Rectal smooth muscle tissue (tissue), 1 donor: ENCODE data around the gene SLC39A2.
"Not testable (repeated sequence)": the region's sequence is repeated elsewhere in the genome, so short reads cannot be mapped to it uniquely, and the experiment has no call there.

Source experiments
- H3K27ac ChIP-seq: one replicate; pipeline ENCODE4 v1.7.0; 2013; ENCODE audit warnings: low read depth, low read length, inconsistent platforms
- H3K27me3 ChIP-seq: one replicate; pipeline ENCODE4 v1.7.0; 2013; ENCODE audit warnings: low read length; ENCODE audit not compliant: control insufficient read depth, insufficient read depth
- H3K36me3 ChIP-seq: one replicate; pipeline ENCODE4 v1.7.0; 2013; ENCODE audit warnings: low read length; ENCODE audit not compliant: control insufficient read depth, insufficient read depth
- H3K4me1 ChIP-seq: one replicate; pipeline ENCODE4 v1.7.0; 2013; ENCODE audit warnings: low read length; ENCODE audit not compliant: control insufficient read depth, insufficient read depth
- H3K4me3 ChIP-seq: one replicate; pipeline ENCODE4 v1.7.0; 2013; ENCODE audit warnings: low read length
- H3K9ac ChIP-seq: one replicate; pipeline ENCODE4 v1.7.0; 2013; ENCODE audit warnings: low read length

SLC39A2 gene, protein sequence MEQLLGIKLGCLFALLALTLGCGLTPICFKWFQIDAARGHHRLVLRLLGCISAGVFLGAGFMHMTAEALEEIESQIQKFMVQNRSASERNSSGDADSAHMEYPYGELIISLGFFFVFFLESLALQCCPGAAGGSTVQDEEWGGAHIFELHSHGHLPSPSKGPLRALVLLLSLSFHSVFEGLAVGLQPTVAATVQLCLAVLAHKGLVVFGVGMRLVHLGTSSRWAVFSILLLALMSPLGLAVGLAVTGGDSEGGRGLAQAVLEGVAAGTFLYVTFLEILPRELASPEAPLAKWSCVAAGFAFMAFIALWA

DNA sequence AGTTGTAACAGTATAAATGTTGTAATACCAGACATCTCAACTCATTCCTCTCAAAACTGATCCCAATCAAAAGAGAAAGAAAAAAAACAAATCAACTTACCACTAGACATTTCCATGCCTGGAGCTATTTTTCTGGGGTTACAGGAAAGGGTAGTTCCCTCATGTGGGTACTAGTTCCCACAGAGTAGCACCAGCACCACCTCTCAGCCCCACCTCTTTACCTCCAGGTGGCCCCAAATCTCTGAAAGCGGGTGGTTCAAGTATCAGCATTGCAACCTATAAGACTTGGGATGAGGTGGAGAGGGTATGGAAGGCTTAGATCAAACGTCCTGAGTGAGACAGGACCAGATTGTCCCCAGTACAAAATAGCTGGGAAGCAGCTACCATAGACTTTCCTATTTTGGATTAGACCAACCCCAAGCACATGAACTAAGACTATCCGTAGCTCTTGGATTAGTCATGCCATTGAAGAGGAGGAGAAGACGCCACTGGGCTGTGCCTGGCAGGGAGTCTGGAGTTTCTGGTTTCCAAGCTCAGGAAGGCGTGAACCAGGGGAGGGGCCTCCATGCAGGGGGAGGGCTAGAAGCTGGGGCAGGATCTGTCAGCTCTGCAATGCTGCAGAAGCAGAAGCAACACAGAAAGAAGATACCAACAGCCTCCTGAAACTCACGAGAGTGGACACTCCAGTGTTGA, at the start of gene SLC39A2:
Gene SLC39A2, plus strand, starts transcription at position 620 of the 693 bp plus-strand sequence. CDS start 154 bp downstream, outside the sequence.
- Histone ChIP-seq H3K27me3 (no peaks in the 10 kb centered on the region), H3K9ac (no peak within 1 kb of the TSS), H3K27ac (no peak within 1 kb of the TSS)

DNA sequence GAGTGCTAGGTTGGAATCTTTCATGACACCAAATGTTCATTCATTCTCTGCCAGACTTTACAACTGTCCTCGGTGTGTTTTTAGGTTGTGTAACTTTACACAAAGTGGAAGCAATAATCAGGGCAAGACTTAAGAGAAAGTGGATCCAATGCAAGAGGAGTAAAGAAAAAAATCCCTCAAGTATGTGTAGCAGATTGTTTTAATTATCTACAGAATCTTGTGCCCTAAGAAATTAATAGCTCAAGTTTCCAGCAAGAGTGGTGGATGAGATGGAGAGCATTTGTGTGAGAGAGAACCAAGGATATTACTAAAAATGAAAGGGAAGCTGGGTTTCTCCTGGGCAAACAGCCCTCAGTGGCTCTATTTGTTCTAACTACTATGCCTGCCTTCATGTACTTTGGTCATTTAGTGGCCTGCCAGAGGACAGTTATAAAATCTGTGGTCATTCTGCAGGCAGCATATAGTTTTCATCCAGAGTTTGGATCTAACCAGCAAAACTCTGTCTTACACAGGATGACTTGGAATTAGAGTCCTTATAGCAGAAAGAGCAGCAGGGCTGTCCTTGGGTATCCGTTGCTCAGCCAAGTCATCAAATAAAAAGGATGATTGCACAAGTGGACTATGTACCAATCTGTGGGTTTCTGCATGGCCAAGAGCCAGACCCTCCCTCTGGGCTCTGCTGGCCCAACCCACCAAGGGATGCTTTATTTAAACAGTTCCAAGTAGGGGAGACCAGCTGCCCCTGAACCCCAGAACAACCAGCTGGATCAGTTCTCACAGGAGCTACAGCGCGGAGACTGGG, 44.2 kb upstream of the SLC39A2 start, which contains the start of gene RNASE2:
Gene RNASE2, plus strand, starts transcription at position 752 of the 802 bp plus-strand sequence. CDS start 285 bp downstream, outside the sequence.
- H3K9ac ChIP-seq, H3K27me3 ChIP-seq, H3K4me1 ChIP-seq, H3K36me3 ChIP-seq, H3K4me3 ChIP-seq, H3K27ac ChIP-seq: not testable (repeated sequence)

More for the DNA sequence above, at the start of gene SLC39A2:
- peaks cover 23% of the 10 kb centered on the region for H3K36me3 ChIP-seq
- H3K4me1 ChIP-seq, result no peaks in the 10 kb centered on the region
- H3K4me3 ChIP-seq, result no peak within 1 kb of the TSS

DNA sequence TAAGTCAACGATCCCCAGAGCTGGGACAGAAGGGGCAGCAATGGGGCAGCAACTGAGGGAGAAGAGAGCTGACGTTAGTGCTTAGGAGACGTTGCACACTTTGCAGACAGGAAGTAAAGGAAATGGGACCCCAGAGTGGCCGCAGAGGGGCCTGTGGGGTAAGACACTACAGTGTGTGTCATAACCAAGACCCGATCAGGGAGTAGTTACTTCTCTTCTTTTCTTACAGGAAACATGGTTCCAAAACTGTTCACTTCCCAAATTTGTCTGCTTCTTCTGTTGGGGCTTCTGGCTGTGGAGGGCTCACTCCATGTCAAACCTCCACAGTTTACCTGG, 43.6 kb upstream of the SLC39A2 start:
- H3K36me3 ChIP-seq, H3K27me3 ChIP-seq, H3K9ac ChIP-seq, H3K27ac ChIP-seq, H3K4me3 ChIP-seq, H3K4me1 ChIP-seq: not testable (repeated sequence)

DNA sequence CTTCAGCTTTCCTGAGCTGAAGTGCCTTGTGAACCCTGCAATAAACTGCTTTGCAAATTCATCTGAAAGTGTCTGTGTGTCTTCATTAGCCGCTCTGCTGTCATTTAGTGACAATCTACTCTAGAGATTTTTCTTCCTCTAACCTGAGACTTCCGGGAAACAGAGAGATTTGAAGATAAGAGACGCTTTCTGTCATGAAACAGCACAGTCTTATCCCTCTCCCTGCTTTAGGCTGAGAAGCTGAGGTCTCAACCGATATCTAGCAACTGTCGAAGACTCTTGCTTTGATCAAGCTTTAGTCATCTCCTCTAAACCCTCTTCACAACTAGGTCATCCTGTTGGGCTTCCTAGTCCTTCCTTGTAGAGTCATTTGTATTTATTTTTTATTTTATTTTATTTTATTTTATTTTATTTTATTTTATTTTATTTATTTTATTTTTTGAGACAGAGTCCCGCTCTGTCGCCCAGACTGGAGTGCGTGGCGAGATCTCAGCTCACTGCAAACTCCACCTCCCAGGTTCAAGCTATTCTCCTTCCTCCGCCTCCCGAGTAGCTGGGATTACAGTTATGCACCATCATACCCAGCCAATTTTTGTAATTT, 42.6 kb upstream of the SLC39A2 start:
- Histone ChIP-seq H3K27ac (no peak overlapping the region), H3K36me3 (no peaks in the 10 kb centered on the region), H3K9ac (no peak overlapping the region), H3K4me1 (no peaks in the 10 kb centered on the region), H3K4me3 (no peak overlapping the region), H3K27me3 (no peaks in the 10 kb centered on the region)

DNA sequence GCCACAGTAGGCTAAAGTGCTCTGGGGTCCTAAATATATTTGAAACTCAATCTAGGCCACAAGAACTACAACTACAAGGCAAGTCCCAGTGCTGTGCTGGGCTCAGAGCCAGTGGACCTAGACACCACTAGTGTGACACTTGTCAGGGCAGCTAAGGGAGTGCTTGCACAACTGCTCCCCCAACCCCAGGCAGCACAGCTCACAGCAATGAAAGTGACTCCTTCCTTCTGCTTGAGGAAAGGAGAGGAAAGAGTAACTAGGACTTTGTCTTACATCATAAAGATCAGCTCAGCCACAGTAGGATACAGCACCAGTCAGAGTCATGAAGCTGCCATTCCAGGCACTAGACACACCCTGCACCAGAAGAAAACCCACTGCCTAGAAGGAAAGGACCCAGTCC, 40.1 kb upstream of the SLC39A2 start:
- H3K27me3 ChIP-seq, H3K4me3 ChIP-seq, H3K9ac ChIP-seq, H3K4me1 ChIP-seq, H3K27ac ChIP-seq, H3K36me3 ChIP-seq: not testable (repeated sequence)

DNA sequence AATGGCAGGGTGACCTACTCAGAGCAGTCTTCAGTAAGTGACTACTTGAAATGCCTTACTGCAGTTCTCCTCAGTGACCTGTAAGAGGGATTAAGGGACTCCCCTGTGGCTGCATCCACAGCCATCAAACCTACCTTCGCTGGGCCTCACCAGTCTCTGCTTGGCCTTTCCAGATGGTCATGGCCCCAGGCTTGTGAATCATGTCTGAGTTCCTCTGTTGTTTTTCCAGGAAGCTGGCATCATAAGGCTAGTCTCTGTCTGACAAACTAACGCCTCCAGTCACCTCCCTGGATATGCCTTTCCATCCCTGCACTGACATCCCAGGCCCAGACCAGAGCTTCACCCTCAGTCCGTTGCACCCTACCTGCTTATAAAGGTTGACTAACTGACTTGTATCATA, 29.8 kb upstream of the SLC39A2 start:
- H3K9ac ChIP-seq, result no peak overlapping the region
- H3K4me1 ChIP-seq, result peaks cover 5% of the 10 kb centered on the region
- H3K4me3 ChIP-seq, result no peak overlapping the region
- H3K27me3 ChIP-seq, result no peaks in the 10 kb centered on the region
- no peaks in the 10 kb centered on the region for H3K36me3 ChIP-seq
- no peak overlapping the region for H3K27ac ChIP-seq

DNA sequence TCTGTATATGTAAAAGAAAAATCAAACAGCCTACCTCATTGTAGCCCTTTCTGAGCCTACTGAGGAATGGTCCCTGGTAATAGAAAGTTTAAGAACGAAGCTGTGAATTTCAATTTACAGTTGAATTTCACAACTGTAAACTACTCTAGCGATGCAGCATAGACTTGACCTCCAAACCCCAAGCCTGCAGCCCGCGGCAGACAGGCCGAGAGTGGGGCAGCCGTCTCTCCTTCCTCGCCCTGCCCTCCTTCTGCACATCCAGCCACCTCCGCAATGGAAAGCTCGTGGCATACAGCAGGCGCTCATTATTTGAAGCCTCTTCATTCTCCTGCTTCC, 28.5 kb upstream of the SLC39A2 start:
- H3K9ac ChIP-seq, result no peak overlapping the region
- H3K27me3 ChIP-seq, result no peaks in the 10 kb centered on the region
- peak overlapping the region; percentile 84 for H3K4me3 ChIP-seq
- peaks cover 5% of the 10 kb centered on the region for H3K4me1 ChIP-seq
- no peaks in the 10 kb centered on the region for H3K36me3 ChIP-seq
- H3K27ac ChIP-seq, result peak overlapping the region; percentile 63

DNA sequence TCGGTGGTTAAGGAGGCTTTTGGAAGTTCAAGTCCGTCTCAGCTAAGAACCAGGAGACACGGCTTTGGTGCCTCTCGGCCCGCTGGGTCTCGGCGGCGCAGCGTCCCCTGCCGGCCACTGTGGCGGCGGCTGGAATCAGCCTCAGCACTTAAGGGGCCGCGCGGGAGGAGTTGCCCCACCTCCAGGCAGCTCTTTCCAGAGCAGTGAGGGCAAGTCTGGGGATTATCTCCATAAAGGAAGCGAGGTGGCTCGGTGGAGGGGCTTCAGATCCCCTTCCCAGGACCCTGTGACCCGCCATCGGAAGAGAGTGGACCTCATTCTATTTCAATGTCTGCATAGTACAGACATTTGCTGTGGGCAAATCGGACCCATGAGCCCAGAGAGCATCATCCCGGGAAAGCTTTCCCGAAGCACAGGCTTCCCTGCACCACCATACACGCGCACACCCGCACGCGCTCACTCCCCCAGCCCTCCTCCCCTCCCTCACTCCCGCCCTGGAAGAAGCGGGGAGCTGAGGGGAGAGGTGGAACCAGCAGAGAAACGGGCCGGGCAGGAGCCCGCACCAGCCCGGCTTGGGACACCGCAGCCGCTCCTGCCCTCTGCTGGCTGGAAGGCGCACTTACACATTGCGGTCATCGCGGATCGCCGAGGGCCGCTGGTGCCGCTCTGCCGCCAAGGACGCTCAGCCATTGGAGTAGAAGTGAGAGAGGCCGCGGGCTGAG, 27.9 kb upstream of the SLC39A2 start:
- no peaks in the 10 kb centered on the region for H3K36me3 ChIP-seq
- H3K4me3 ChIP-seq, result peak overlapping the region; percentile 84
- no peaks in the 10 kb centered on the region for H3K27me3 ChIP-seq
- H3K4me1 ChIP-seq, result peaks cover 5% of the 10 kb centered on the region
- H3K9ac ChIP-seq, result no peak overlapping the region
- H3K27ac ChIP-seq, result peak overlapping the region; percentile 63

DNA sequence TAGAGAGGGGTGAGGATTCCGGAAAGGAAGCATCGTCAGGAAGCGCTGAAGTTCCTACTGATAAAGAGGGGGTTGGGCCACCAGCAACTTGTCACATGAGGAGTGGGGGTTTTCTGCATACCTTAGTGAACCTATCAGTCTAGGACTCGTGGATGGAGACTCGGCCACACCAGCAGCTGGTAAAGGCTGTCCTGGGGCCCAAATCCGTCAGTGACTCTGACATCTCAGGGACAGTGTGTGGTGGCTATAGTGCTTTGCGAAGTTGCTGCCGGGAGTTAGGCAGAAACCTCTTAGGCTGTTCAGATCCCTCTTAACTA, 27.4 kb upstream of the SLC39A2 start:
- no peak overlapping the region for H3K9ac ChIP-seq
- H3K27me3 ChIP-seq, result no peaks in the 10 kb centered on the region
- peak overlapping the region; percentile 84 for H3K4me3 ChIP-seq
- H3K27ac ChIP-seq, result peak overlapping the region; percentile 63
- no peaks in the 10 kb centered on the region for H3K36me3 ChIP-seq
- peaks cover 5% of the 10 kb centered on the region for H3K4me1 ChIP-seq

DNA sequence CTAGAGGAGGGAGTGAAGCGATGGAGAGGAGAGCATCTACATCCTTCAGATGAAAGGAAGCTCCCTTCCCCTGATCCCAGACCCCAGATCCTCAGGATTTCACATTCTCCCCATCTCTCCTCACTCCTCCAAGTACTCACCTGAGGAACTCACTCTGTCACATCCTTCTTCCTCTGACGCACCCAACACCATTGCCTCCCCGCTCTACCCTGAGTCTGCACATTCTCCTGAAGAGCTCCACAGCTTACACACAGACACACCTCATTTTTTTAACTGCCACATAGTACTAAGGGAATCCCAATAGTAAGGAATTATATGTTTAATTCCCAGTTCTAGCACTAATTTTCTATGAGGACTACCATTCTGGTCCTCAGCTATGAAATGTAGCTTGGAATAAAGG, 25.6 kb upstream of the SLC39A2 start:
- Histone ChIP-seq H3K27ac (no peak overlapping the region), H3K4me1 (peaks cover 5% of the 10 kb centered on the region), H3K4me3 (no peak overlapping the region), H3K27me3 (no peaks in the 10 kb centered on the region), H3K9ac (no peak overlapping the region), H3K36me3 (no peaks in the 10 kb centered on the region)

DNA sequence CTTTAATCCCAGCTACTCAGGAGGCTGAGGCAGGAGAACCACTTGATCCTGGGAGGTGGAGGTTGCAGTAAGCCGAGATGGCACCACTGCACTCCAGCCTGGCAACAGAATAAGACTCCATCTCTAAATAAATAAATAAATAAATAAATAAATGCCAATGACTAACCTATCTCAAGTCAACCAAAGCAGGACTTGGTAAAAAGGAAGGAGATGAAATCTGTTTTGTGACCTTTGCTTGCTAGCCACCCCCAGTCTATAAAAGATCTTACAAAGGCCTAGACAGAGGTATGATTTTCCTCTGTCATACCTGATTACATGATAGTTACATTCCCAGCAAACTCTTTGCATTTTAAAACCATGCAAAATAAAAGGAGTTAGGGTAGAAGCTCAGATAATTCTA, 22.8 kb upstream of the SLC39A2 start:
- H3K9ac ChIP-seq, result no peak overlapping the region
- no peak overlapping the region for H3K4me3 ChIP-seq
- no peaks in the 10 kb centered on the region for H3K36me3 ChIP-seq
- peaks cover 5% of the 10 kb centered on the region for H3K4me1 ChIP-seq
- H3K27me3 ChIP-seq, result no peaks in the 10 kb centered on the region
- H3K27ac ChIP-seq, result no peak overlapping the region

DNA sequence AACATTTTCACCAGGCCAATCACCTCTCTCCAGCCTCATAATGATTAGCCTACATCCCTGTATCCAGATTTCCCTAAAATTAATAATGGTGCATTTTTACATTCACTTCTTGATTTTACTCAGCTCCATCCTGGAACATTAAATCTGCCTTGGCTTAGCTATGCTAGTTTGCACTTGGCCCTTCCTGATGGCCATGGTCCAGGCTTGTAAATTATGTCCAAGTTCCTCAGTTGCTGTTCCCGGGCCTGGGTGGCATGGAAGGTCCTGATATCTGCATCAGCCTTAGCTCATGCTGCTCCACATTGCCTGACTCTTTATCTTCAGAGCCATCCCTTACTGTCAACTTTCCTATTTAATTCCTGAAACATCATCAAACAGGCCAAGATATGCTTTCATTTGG, 20.4 kb upstream of the SLC39A2 start:
- no peak overlapping the region for H3K27ac ChIP-seq
- no peaks in the 10 kb centered on the region for H3K27me3 ChIP-seq
- H3K36me3 ChIP-seq, result no peaks in the 10 kb centered on the region
- H3K4me1 ChIP-seq, result no peaks in the 10 kb centered on the region
- H3K9ac ChIP-seq, result no peak overlapping the region
- no peak overlapping the region for H3K4me3 ChIP-seq
